ENCODE results near the gene SERTAD1.

Gene SERTAD1

DNA sequence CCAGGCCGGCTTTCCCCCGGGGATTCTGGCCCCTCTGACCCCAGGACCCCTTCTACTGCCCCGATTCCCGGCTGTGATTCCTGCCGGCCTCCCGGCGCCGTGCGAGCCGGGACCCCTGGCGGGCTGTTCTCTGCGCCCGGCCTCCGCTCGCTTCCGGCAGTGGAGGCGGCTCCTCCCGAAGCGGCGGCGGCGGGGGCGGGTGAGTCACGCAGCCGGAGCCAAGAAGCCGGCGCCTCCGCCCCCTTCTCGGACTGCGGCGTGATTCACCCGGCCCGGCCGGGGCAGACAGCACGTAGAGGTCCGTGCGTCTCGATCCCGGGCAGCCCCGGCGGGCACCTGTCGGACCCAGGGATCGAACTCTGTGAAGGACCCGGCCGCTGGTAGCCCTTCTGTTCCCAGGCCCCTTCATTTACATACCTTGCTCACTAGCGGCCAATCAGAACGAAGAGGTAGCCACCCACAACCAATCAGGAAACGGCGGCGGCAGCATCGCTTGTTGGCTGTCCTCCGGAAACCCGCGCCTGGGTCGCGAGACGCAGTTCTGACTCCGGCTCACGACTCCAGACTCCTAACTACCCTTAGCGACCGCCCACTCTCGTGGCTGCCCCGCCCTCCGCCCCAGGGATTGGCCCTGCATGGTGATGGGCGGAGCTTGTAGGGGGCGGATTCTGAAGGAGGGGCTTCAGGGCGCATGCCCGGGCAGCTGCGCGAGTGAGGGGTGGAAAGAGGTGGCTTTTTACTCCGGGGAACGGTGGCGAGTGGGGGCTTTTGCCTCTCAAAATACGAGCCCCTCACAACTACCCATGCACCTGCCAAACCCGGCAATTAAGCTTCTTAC lies at the start of gene SERTAD1:
SERTAD1 (minus strand) TSS at position 543 of the 838 bp plus-strand sequence. CDS start 2,446 bp downstream, outside the sequence.
- no peaks in the 10 kb centered on the region for H3K27me3 ChIP-seq (ENCODE audit: control insufficient read depth, insufficient read depth, low read length)
- peaks cover 6% of the 10 kb centered on the region for H3K4me1 ChIP-seq (ENCODE audit: control insufficient read depth, low read depth, low read length)
- peak within 1 kb of the TSS; percentile 62 for H3K9ac ChIP-seq (ENCODE audit: low read length)
- H3K4me3 ChIP-seq (ENCODE audit: low read length), result peak within 1 kb of the TSS; percentile 80
- H3K36me3 ChIP-seq (ENCODE audit: control insufficient read depth, low read depth, low read length), result no peaks in the 10 kb centered on the region
- no peaks in the 10 kb centered on the region for H3K9me3 ChIP-seq (ENCODE audit: control insufficient read depth, low read depth, low read length)
- H3K27ac ChIP-seq (ENCODE audit: low read length), result peak within 1 kb of the TSS; percentile 43

DNA sequence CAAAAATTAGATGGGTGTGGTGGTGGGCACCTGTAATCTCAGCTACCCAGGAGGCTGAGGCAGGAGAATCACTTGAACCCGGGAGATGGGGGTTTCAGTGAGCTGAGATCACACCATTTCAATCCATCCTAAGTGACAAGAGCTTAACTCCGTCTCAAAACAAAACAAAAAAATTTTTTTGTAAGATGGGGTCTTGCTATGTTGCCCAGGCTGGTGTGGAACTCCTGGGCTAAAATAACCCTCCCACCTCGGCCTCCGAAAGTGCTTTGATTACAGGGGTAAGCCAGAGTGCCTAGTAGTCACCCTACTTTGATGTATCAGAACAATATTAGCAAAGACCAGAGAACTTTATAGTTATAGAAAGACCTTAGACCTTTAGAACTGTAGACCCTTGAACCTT lies 48.9 kb upstream of the SERTAD1 start:
- H3K9me3 ChIP-seq (ENCODE audit: control insufficient read depth, low read depth, low read length), result no peaks in the 10 kb centered on the region
- H3K9ac ChIP-seq (ENCODE audit: low read length), result no peak overlapping the region
- no peak overlapping the region for H3K27ac ChIP-seq (ENCODE audit: low read length)
- H3K36me3 ChIP-seq (ENCODE audit: control insufficient read depth, low read depth, low read length), result no peaks in the 10 kb centered on the region
- no peaks in the 10 kb centered on the region for H3K4me1 ChIP-seq (ENCODE audit: control insufficient read depth, low read depth, low read length)
- H3K4me3 ChIP-seq (ENCODE audit: low read length), result no peak overlapping the region
- no peaks in the 10 kb centered on the region for H3K27me3 ChIP-seq (ENCODE audit: control insufficient read depth, insufficient read depth, low read length)

DNA sequence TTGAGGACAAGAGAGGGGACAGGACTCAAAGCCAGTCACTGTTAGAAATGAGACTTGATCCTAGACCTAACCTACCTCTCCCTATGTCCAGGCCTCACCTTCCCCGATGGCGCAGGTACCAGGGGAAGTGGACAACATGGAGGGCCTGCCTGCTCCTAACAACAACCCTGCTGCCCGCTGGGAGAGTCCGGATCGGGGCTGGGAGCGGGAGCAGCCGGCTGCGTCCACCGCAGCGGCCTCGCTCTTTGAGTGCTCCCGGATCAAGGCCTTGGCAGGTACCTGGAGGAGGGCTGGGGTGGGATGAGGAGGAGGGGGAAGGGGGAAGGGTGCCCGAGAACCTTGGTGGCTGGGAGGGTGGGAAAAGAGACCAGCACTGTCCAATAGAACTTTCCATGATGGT lies 46.7 kb upstream of the SERTAD1 start:
- Histone ChIP-seq H3K27ac (ENCODE audit: low read length) (no peak overlapping the region), H3K36me3 (ENCODE audit: control insufficient read depth, low read depth, low read length) (no peaks in the 10 kb centered on the region), H3K27me3 (ENCODE audit: control insufficient read depth, insufficient read depth, low read length) (peaks cover 16% of the 10 kb centered on the region), H3K4me1 (ENCODE audit: control insufficient read depth, low read depth, low read length) (no peaks in the 10 kb centered on the region), H3K9ac (ENCODE audit: low read length) (no peak overlapping the region), H3K9me3 (ENCODE audit: control insufficient read depth, low read depth, low read length) (no peaks in the 10 kb centered on the region), H3K4me3 (ENCODE audit: low read length) (no peak overlapping the region)

GRCh38 chr19:40471111-40471510 lies 45.3 kb upstream of the SERTAD1 start:
- Histone ChIP-seq H3K36me3 (ENCODE audit: control insufficient read depth, low read depth, low read length) (no peaks in the 10 kb centered on the region), H3K27ac (ENCODE audit: low read length) (no peak overlapping the region), H3K9ac (ENCODE audit: low read length) (no peak overlapping the region), H3K4me3 (ENCODE audit: low read length) (no peak overlapping the region), H3K27me3 (ENCODE audit: control insufficient read depth, insufficient read depth, low read length) (peaks cover 28% of the 10 kb centered on the region), H3K9me3 (ENCODE audit: control insufficient read depth, low read depth, low read length) (no peaks in the 10 kb centered on the region), H3K4me1 (ENCODE audit: control insufficient read depth, low read depth, low read length) (peaks cover 3% of the 10 kb centered on the region)

DNA sequence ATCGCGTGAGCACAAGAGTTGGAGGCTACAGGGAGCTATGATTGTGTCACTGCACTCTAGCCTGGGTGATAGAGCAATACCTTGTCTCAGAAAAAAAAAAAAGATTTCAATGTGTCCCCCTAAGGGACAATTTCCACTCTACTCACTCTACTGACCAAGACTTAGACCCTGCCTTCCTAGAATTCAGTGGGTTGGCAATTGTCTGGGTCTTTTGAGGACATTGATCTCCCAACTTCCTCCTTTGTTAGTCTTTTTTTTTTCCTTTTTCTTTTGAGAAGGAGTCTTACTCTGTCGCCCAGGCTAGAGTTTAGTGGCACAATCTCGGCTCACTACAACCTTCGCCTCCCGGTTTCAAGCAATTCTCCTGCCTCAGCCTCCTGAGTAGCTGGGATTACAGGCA lies 43.2 kb upstream of the SERTAD1 start:
- Histone ChIP-seq H3K27ac (ENCODE audit: low read length) (no peak overlapping the region), H3K9ac (ENCODE audit: low read length) (no peak overlapping the region), H3K4me3 (ENCODE audit: low read length) (no peak overlapping the region), H3K36me3 (ENCODE audit: control insufficient read depth, low read depth, low read length) (no peaks in the 10 kb centered on the region), H3K9me3 (ENCODE audit: control insufficient read depth, low read depth, low read length) (no peaks in the 10 kb centered on the region), H3K27me3 (ENCODE audit: control insufficient read depth, insufficient read depth, low read length) (peaks cover 35% of the 10 kb centered on the region), H3K4me1 (ENCODE audit: control insufficient read depth, low read depth, low read length) (peaks cover 5% of the 10 kb centered on the region)

DNA sequence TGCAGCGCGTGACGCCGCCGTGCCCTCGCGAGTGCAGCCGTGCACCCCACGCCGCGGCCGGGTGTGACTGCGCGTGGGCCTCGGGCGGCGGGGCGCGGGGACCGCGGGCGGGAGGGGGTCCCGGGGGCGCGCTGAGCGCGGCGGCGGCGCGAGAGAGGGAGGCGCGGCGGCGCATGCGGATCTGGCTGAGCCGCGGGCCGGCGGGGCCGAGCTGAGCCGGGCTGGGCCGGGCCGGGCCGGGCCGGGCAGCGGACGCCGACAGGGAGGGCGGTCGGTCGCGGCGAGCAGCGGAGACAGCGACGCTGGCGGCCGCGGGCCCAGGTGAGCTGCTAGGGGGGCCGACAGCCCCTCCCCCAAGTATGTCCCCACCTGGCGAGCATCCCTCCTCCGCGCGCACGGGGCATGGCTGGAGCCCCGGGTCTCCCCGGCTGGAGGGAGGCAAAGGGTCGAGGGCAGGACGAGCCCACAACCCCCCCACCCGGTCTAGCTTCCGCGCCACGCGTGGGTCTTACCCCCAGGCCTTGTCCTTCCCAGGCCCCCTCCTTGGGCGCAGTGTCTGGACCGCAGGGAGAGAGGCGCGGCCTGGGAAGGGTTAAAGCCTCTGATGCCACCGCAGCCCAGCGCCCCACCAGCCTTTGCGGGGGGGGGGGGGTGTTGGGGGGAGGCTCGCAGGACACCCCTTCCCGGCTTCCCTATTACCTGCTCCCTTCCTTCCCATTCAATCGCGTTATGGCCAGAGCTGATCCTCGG lies 41.4 kb upstream of the SERTAD1 start, which contains the start of gene SPTBN4:
SPTBN4 (plus strand) TSS at position 17 of the 750 bp plus-strand sequence. CDS start 5,621 bp downstream, outside the sequence.
- Histone ChIP-seq H3K27me3 (ENCODE audit: control insufficient read depth, insufficient read depth, low read length) (peaks cover 35% of the 10 kb centered on the region), H3K4me3 (ENCODE audit: low read length) (peak within 1 kb of the TSS; percentile 40), H3K4me1 (ENCODE audit: control insufficient read depth, low read depth, low read length) (peaks cover 5% of the 10 kb centered on the region), H3K9me3 (ENCODE audit: control insufficient read depth, low read depth, low read length) (no peaks in the 10 kb centered on the region), H3K27ac (ENCODE audit: low read length) (no peak within 1 kb of the TSS), H3K9ac (ENCODE audit: low read length) (no peak within 1 kb of the TSS), H3K36me3 (ENCODE audit: control insufficient read depth, low read depth, low read length) (no peaks in the 10 kb centered on the region)

DNA sequence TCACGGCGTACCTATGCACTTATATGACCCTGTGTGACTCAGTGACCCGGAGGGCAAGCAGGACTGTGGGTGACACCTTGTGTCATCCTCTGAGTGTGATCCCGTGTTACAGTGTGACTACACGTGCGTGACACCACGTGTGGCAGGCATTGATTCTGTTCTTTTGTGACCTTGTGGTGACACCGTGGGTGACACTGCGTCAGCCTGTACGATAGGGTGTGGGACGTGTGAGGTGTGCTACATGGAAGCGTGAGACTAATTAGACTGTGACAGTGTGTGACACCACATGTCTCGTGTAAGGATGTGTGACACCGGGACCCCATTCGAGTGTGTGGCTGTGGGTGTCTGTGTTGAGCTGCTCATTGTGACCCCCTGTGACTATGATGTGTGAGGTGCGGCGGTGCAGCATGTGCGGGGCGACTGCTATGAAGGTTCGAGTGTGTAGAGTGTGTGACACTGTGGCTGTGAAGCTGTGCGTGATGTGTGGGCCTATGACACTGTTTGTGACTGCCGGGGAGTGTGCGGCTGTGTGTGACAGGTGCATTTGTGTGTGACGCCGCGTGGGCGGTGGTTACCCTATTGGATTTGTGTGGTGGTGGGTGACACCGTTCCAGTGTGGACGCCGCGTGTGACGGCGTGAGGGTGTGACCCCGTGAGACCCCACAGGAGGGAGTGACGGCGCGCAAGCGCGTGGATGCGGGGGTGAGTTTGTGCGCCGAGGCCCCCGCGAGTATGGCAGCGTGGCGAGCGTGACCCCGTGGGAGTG lies 40.6 kb upstream of the SERTAD1 start:
- peaks cover 35% of the 10 kb centered on the region for H3K27me3 ChIP-seq (ENCODE audit: control insufficient read depth, insufficient read depth, low read length)
- H3K36me3 ChIP-seq (ENCODE audit: control insufficient read depth, low read depth, low read length), result no peaks in the 10 kb centered on the region
- H3K4me3 ChIP-seq (ENCODE audit: low read length), result peak overlapping the region; percentile 40
- H3K4me1 ChIP-seq (ENCODE audit: control insufficient read depth, low read depth, low read length), result peaks cover 5% of the 10 kb centered on the region
- no peaks in the 10 kb centered on the region for H3K9me3 ChIP-seq (ENCODE audit: control insufficient read depth, low read depth, low read length)
- H3K9ac ChIP-seq (ENCODE audit: low read length), result no peak overlapping the region
- H3K27ac ChIP-seq (ENCODE audit: low read length), result no peak overlapping the region

DNA sequence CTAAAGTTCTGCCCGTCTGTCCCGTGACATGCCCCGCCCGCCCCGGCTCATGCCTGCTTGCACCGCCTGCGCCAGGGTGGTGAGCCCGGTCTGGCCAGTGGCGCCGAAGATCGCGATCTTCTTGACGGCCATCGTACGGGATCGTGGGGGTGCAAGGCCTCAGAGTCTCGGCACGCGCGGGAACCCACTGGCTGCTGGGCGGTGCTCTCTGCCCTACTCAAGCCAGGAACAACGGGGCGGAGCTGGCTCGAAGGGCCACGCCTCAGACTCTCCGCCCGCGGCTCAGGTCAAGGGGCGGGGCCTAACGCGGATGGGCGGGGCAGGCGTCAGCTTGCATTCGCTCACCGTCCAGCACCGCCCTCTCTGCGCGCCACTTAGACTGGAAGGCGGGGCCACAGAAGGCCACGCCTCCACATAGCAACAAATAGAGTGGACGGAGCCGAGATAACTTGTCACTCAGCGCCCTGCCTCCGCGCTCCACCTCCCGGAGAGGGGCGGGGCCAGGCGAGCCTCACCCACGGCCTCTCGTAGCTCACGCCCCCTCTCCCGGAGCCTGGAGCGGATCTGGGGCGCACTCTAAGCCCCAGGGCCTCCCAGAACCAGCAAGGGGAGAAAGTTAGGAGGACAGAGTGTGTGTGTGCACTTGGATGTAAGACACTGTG lies 39.9 kb upstream of the SERTAD1 start, which contains the start of gene BLVRB:
BLVRB (minus strand) TSS at position 189 of the 662 bp plus-strand sequence; CDS start at position 132, 57 bp downstream.
- H3K9me3 ChIP-seq (ENCODE audit: control insufficient read depth, low read depth, low read length), result no peaks in the 10 kb centered on the region
- H3K27ac ChIP-seq (ENCODE audit: low read length), result no peak within 1 kb of the TSS
- peaks cover 5% of the 10 kb centered on the region for H3K4me1 ChIP-seq (ENCODE audit: control insufficient read depth, low read depth, low read length)
- H3K27me3 ChIP-seq (ENCODE audit: control insufficient read depth, insufficient read depth, low read length), result peaks cover 35% of the 10 kb centered on the region
- no peak within 1 kb of the TSS for H3K9ac ChIP-seq (ENCODE audit: low read length)
- no peaks in the 10 kb centered on the region for H3K36me3 ChIP-seq (ENCODE audit: control insufficient read depth, low read depth, low read length)
- peak within 1 kb of the TSS; percentile 51 for H3K4me3 ChIP-seq (ENCODE audit: low read length)

GRCh38 chr19:40465025-40465556 lies 39.3 kb upstream of the SERTAD1 start:
- peaks cover 5% of the 10 kb centered on the region for H3K4me1 ChIP-seq (ENCODE audit: control insufficient read depth, low read depth, low read length)
- peaks cover 35% of the 10 kb centered on the region for H3K27me3 ChIP-seq (ENCODE audit: control insufficient read depth, insufficient read depth, low read length)
- no peak overlapping the region for H3K9ac ChIP-seq (ENCODE audit: low read length)
- no peaks in the 10 kb centered on the region for H3K36me3 ChIP-seq (ENCODE audit: control insufficient read depth, low read depth, low read length)
- no peak overlapping the region for H3K27ac ChIP-seq (ENCODE audit: low read length)
- H3K9me3 ChIP-seq (ENCODE audit: control insufficient read depth, low read depth, low read length), result no peaks in the 10 kb centered on the region
- H3K4me3 ChIP-seq (ENCODE audit: low read length), result peak overlapping the region; percentile 51

GRCh38 chr19:40464059-40465024 lies 38.5 kb upstream of the SERTAD1 start:
- H3K4me3 ChIP-seq (ENCODE audit: low read length), result no peak overlapping the region
- no peak overlapping the region for H3K9ac ChIP-seq (ENCODE audit: low read length)
- H3K9me3 ChIP-seq (ENCODE audit: control insufficient read depth, low read depth, low read length), result no peaks in the 10 kb centered on the region
- H3K36me3 ChIP-seq (ENCODE audit: control insufficient read depth, low read depth, low read length), result no peaks in the 10 kb centered on the region
- H3K27me3 ChIP-seq (ENCODE audit: control insufficient read depth, insufficient read depth, low read length), result peaks cover 35% of the 10 kb centered on the region
- peaks cover 5% of the 10 kb centered on the region for H3K4me1 ChIP-seq (ENCODE audit: control insufficient read depth, low read depth, low read length)
- no peak overlapping the region for H3K27ac ChIP-seq (ENCODE audit: low read length)
